GM18870 (cell line): ENCODE results near the gene PRR23C.
"Not testable (repeated sequence)": the region's sequence is repeated elsewhere in the genome, so short reads cannot be mapped to it uniquely, and the experiment has no call there.

Experiments
- ATAC-seq: cut with Tn5 transposase; IDR thresholded peaks from one replicate; pipeline ENCODE4 v1.9.1; 2021; ENCODE audit warnings: moderate library complexity; ENCODE audit not compliant: unreplicated experiment

PRR23C gene

DNA sequence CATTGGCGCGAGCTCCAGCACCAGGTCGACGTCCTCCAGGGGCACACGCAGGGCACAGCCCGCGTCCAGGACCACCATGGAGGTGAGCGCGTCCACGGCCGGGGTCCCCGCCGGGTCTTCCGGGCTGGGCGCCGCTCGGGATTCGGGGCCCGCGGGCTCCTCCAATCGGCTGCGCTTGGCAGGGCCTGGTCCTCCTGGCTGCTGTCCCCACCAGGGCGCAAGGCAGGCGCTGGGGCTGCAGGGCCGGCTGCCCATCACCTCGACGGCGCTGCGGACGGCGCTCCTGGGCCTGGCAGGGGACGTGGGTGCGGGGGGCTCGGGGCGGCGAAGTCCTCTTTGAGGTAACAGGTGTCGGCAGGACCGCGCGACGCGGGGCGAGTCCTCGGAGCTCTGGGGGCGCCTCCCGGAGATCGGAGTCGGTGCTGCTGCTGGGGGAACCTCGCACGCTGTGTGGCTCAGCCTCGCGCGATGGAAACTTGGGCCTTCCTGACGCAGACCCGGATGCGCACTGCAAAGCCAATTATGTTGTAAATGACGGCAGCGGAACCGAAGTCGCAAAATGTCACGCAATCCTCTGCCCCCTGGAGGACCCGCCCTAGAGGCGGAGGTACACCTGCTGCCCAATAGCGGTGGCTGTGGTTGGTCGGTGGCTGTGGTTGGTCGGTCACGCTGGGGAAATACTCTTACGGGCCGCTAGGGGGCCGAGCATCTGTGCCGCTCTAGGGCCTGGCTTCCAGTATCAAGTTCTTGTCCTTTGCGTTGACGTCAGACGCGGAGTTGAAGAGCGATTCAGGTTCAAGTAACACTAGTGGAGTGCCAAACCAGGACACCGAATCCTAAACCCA lies at the start of gene PRR23C:
Gene PRR23C (minus strand): TSS at position 527 of the 845 bp plus-strand sequence. CDS start 272 bp downstream, at position 255.
- no peak for ATAC-seq

DNA sequence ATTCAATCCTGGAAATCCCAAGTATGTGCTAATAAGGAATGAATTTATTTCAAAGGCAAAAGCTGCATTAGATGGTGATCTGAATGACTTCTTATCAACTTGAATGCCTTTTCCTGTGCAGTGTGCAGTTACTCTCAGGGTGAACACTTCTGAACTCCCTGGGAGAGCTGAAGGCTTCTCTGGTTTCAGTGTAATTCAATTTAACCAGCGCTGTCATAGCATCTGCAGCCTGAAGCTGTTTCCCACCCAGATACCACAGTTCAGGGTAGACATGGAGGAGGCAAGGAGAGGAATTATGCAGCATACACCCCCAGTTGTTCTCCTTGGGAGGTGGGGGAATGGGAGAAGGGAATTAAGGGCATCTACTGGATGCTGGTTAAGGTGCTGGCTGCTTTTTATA lies 49.1 kb upstream of the PRR23C start:
- ATAC-seq: no peak

DNA sequence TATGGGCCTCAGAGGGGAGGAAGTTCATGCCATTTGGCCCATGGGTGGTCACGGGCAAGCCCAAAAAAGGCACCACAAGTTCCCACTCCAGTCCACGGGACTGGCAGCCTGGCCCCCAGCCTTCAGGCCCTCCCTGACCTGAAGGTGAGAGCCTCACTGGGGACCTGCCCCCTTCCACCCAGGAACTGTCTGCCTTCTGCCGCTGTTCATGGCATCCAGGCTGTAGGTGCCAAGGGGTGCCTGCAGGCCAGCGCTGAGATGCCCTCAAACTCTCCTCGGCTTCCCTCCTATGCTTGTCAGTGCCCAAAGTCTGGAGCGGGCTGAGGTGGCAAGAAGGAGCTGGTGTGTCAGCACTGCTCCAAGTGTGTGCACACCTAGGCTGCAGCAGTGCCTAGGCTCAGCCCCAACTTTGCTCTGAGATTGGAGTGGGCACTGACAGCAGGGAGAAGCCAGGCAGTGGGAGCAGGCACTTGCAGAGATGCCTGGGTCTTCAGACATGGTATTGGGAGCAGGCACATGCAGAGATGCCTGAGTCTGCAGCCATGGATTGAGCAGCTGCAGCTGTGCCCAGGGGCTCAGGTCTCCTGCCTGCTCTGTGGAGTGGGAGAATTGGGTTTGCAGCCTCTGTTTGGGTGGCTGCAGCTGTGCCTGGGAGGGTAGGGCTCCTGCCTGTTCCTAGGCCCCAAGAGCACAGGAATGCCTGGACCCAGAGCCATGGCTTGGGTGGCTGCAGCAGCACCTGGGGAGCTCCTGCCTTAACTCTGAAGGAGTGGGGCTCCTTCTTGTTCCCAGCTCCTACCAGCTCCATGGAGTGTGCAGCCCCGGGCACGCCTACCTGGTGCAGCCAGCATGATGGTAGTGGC lies 44.0 kb upstream of the PRR23C start:
- ATAC-seq: no peak

DNA sequence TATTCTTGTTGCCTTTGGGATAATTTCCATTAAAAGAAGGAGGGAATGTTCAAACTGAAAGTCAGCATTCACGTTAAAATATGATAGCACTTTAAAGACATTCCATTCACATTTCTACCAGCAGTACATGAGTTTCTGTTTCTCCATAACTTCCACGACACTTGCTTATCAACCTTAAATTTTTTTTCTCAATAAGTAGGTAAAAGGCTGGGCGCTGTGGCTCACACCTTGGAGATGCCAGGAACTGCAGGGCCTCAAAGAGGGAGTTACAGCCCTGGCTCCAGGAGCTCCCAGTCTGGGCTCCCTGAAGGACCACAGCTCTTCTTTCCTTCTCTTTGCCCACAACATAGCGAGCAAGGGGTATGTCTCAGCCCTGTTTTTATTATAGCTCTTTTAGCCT lies 42.9 kb upstream of the PRR23C start:
- no peak for ATAC-seq

DNA sequence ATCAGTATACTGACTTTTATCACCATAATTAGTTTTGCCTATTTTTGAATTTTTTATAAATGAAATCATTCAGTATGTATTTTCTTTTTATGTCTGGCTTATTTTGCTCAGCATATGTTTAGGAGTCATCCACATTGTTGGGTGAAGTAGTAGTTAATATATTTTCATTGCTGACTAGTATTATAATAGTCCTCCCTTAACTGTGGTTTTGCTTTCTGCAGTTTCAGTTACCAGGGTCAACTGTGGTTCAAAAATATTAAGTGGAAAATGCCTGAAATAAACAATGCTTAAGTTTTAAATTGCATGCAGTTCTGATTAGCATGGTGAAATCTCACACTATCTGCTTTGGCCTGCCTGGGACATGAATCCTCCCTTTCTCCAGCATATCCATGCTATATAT lies 39.5 kb upstream of the PRR23C start:
- ATAC-seq: no peak

DNA sequence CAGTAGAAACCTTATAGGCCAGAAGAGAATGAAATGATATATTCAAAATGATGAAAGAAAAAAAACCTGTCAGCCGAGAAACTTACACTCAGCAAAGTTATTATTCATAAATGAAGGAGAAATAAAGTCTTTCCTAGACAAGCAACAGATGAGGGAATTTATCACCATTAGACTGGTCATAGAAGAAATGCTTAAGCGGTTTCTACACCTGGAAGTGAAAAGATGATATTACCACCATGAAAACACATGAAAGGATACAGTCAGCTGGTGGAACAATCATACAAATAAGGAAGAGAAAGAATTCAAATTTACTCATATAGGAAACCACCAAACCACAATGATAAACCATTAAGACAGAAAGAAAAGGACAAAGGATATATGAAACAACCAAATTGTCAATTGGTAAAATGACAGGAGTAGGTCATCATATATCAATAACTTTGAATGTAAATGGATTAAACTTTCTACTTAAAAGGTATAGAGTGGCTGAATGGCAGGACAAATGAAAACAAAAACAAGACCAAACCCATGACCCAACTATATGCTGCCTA lies 29.9 kb upstream of the PRR23C start:
- no peak for ATAC-seq

DNA sequence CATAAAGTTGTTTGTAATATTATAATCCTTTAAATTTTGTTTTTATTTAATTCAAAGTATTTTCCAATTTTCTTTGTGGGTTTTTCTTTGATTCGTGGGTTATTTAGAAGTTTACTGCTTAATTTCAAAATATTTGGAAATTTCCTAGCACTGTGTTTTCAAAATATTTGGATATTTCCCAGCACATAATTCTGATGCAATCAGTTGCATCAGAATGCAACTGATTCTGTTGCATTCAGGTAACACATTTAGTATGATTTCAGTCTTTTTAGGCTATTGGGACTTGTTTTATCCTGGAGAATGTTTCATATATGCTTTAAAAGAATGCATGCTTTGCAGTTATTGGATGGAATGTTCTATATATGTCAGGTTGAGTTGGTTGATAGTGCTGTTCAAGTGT lies 18.2 kb upstream of the PRR23C start:
- no peak for ATAC-seq

DNA sequence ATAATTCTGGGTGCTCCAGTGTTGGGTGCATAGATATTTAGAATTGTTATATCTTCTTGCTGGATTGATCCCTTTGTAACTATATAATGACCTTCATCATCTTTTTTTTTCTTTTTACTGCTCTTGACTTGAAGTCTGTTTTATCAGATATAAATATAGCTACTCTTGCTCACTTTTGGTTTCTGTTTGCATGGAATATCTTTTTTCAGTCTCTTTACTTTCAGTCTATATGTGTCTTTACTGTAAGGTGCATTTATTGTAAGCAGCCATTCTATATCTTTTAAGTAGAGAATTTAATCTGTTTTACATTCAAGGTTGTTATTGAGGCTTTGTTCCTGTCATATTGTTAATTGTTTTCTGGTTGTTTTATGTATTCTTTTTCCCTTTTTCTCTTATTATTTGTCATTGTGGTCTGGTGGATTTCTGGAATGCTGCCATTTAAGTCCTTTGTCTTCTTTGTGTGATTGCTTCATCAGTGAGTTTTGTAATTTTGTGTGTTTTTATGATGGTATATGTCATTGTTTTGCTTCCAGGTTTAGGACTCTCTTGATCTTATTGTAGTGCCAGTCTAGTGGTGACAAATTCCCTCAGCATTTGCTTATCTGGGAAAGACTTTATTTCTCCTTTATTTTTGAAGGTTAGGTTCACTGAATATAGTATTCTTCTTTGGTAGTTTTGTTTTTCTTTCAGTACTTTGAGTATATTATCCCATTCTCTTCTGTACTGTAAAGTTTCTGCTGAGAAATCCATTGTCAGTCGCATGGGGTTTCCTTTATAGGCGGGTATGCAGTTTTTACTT lies 8.3 kb upstream of the PRR23C start:
- ATAC-seq: no peak

DNA sequence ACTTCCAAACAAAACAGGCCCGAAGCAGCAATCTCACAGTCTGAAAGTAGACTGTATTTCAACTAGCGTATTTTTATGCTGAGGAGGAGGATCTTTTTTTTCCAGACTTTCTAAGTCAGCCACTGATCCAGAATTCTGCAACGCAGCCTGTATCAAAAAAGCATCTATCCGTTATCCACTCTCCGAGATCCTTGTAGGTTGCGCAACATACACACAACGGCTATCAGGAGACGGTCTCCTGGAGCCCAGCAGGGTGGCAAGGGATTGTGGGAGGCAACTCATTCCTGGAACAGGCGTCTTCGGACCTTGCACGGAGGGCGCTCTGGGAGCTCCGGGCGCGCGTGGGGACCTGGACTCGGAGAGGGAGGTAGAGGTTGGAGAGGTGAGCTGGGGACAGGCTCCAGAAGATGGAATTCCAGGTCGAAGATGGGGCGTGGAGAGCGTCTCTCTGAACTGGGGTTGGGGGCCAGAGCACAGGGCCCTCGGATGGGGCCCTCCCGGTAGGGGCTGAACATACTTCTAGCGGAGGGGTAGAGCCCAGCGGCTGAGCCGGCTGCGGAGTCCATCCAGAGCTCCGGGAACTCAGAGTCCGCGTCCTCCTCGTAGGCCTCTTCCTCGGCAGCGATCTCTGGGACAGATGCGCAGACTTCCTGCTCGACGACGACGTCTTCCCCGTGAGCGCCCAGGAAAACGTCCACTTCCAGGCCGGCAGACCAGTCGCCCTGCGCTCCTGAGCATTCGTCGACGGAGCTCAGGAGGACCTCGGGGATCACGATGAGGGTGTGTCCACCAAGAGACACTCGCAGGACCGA lies 932 bp downstream of the PRR23C start:
- ATAC-seq: no peak

DNA sequence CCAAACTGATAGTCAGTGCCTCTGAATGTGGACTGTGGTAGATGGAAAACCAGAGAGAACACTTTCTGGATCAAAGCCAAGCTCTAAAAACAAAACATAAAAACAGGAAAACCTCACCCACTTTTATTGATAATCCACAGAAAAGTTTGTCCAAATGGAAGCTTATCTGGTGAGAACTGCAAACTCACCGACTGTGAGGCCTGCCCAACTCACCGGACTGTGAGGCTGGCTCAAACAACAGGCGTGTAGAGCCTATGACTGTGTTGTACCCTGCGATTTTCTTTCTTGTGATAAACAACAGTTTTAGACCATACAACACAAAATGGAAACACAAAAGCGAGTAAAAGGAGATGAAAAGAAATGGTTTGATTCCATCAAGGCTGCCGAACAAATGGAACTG lies 7.2 kb downstream of the PRR23C start:
- no peak for ATAC-seq

DNA sequence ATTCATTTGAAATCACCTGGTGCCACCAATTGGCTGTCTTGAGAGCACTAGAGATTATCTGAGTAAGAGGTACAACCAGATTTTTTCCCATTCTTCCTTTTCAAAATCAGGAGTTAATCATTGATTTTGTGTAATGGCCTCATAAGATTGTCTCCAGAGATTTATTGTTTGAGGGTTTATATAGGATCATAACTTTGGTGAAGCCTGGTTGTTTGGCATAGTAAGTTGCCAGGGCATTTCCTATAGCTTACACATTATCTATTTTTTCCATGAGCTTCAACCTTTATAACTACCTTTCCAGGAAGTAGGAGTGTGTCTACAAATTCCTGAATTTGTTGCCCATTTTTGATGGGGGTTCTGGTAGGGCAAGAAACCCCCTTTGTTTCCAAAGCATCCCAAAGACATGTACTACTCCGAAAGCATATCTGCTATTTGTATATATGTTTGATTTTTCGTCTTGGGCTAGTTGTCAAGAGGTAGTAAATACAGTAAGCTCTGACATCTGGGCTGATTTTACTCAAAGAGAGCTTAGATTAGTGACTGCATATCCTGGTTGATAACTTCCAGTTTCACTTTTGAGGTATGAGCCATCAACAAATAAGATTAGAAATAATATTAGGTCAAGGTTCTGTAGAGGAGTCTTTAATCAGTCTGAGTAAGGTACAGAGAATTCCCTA lies 12.2 kb downstream of the PRR23C start:
- ATAC-seq: no peak

DNA sequence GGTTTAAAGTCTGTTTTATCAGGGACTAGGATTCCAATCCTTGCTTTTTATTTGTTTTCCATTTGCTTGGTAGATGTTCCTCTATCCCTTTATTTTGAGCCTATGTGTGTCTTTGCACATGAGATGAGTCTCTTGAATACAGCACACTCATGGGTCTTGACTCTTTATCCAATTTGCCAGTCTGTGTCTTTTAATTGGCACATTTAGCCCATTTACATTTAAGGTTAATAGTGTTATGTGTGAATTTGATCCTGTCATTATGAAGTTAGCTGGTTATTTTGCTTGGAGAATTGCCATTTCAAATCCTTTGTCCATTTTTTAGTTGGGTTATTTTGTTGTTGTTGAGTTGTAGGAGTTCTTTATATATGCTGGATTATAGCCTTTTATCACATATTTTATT lies 14.1 kb downstream of the PRR23C start:
- not testable (repeated sequence) for ATAC-seq

DNA sequence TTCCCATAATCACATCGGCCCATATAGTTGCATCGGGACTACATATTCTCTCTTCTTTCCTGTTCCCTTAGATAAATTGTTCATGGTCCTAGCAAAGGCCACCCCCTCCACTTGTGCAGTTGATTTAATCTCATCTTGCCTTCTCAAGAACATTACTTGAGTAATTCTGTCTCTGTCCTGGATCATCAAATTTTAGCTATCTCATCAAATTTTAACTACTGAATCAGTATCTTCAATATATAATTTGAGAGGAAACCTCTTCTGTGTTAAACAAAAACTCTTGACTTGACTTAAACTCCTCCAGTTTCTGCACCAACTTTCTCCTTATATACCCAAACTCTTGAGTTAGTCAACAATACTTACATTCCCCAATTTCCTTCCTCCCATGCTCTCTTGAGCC lies 19.7 kb downstream of the PRR23C start:
- no peak for ATAC-seq

DNA sequence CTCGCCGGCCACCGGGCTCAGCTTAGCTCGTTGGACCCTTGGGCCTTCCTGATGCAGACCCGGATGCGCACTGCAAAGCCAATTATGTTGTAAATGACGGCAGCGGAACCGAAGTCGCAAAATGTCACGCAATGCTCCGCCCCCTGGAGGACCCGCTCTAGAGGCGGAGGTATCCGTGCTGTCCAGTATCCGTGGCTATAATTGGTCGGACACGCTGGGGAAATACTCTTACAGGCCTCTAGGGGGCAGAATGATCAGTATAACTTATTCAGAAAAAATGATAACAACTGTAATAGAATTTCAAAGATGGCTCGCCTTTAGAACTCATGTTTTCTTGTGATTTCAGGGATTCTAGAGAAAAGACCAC lies 23.8 kb downstream of the PRR23C start, which contains the start of gene PRR23B:
Gene PRR23B (minus strand): TSS at position 59 of the 367 bp plus-strand sequence. CDS start 265 bp downstream, outside the sequence.
- no peak for ATAC-seq

DNA sequence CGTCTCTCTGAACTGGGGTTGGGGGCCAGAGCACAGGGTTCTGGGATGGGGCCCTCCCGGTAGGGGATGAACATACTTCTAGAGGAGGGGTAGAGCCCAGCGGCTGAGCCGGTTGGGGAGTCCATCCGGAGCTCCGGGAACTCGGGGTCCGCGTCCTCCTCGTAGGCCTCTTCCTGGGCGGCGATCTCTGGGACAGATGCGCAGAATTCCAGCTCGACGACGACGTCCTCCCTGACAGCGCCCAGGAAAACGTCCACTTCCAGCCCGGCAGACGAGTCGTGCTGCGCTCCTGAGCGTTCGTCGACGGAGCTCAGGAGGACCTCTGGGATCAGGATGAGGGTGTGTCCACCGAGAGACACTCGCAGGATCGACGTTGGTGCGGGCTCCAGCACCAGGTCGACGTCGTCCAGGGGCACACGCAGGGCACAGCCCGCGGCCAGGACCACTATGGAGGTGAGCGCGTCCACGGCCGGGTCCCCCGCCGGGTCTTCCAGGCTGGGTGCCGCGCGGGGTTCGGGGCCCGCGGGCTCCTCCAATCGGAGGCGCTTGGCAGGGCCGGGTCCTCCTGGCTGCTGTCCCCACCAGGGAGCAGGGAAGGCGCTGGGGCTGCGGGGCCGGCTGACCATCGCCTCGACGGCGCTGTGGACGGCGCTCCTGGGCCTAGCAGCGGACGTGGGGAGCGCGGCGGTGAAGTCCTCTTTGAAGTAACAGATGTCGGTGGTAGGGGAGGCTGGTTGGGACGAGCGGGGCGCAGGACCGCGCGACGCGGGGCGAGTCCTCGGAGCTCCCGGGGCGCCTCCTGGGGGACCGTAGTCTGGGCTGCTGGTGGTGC lies 24.4 kb downstream of the PRR23C start:
- ATAC-seq: no peak

DNA sequence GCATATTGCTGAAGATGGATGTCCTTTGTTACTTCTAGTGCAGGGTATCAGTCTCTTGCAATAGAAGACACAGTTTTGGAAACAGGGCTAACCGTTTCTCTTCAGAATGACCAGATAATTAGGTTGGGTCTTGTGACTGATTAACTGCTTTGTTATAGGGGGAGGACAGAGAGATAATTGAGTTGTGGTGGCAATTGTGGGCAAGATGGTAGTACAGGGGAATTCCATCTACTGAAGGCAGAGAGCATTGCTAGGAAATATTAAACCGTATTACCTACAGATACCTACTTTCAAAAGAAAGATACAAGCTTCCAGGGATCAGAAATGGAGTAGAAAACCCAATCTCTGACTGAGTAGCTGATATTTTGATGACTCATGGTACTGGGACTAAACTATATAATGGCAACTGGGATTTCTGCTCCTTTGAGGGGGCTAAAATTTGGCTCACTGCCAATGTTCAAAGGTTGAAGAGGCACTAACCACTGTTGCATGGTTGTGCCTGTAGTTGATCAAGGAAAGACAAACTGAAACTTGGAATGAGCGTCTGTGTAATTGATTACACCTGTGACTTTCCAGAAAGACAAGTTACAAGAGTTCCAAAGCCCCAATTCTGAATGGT lies 28.2 kb downstream of the PRR23C start:
- ATAC-seq: peak; percentile 70

DNA sequence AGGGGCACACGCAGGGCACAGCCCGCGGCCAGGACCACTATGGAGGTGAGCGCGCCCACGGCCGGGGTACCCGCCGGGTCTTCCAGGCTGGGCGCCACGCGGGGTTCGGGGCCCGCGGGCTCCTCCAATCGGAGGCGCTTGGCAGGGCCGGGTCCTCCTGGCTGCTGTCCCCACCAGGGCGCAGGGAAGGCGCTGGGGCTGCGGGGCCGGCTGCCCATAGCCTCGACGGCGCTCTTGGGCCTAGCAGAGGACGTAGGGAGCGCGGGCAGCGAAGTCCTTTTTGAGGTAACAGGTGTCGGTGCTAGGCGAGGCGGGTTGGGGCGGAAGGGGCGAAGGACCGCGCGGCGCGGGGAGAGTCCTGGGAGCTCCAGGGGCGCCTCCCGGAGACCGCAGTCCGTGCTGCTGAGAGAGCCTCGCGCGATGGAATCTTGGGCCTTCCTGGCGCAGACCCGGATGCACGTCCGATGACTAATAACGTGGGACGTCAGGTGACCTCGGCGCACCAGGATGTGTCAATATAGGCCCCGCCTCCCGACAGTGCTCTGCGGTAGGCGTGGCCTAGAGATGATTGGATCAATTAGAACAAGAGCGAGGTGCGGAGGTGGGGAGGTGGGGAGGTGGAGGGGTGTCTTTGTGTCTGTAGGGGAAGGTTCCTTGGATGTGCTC lies 38.5 kb downstream of the PRR23C start, which contains the start of gene PRR23A:
Gene PRR23A (minus strand): TSS at position 218 of the 666 bp plus-strand sequence. CDS start 0 bp downstream, at position 218.
- ATAC-seq: no peak
